Hepatocyte (in vitro differentiated cells): Measurements from ENCODE around the gene GTPBP1.

ENCODE experiments used
- EZH2 ChIP-seq: fragments of 200-600 bp; sonication (generic); IDR thresholded peaks from 2 replicates; pipeline ENCODE4 v1.6.1; 2016; ENCODE audit warnings: antibody characterized with exemption, mild to moderate bottlenecking, borderline replicate concordance
- EZH2phosphoT487 ChIP-seq: fragments of 200-600 bp; sonication (generic); IDR thresholded peaks from one replicate; pipeline ENCODE4 v1.6.1; 2018; ENCODE audit warnings: antibody characterized with exemption, mild to moderate bottlenecking, low read depth, moderate library complexity; ENCODE audit not compliant: unreplicated experiment, severe bottlenecking
- TF ChIP-seq, protein P1 (sequence below): fragments of 200-600 bp; sonication (generic); IDR thresholded peaks from 2 replicates; pipeline ENCODE4 v1.5.1; 2016; ENCODE audit warnings: antibody characterized with exemption, mild to moderate bottlenecking; ENCODE audit not compliant: poor library complexity

GRCh38 chr22:38710351-38710750 is 4.6 kb downstream of the GTPBP1 start:
- TF ChIP-seq, protein P1, sequence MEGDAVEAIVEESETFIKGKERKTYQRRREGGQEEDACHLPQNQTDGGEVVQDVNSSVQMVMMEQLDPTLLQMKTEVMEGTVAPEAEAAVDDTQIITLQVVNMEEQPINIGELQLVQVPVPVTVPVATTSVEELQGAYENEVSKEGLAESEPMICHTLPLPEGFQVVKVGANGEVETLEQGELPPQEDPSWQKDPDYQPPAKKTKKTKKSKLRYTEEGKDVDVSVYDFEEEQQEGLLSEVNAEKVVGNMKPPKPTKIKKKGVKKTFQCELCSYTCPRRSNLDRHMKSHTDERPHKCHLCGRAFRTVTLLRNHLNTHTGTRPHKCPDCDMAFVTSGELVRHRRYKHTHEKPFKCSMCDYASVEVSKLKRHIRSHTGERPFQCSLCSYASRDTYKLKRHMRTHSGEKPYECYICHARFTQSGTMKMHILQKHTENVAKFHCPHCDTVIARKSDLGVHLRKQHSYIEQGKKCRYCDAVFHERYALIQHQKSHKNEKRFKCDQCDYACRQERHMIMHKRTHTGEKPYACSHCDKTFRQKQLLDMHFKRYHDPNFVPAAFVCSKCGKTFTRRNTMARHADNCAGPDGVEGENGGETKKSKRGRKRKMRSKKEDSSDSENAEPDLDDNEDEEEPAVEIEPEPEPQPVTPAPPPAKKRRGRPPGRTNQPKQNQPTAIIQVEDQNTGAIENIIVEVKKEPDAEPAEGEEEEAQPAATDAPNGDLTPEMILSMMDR = no peak
- no peak for TF ChIP-seq EZH2
- TF ChIP-seq EZH2phosphoT487 = no peak
